HG03378 (cell line): Measurements from ENCODE around the gene INPP5B.
"Not testable (repeated sequence)": the region's sequence is repeated elsewhere in the genome, so short reads cannot be mapped to it uniquely, and the experiment has no call there.

ENCODE experiments used
- ATAC-seq: cut with Tn5 transposase; IDR thresholded peaks from one replicate; pipeline ENCODE4 v1.9.1; 2021; ENCODE audit warnings: mild to moderate bottlenecking, moderate library complexity; ENCODE audit not compliant: unreplicated experiment

INPP5B gene

GRCh38 chr1:37946703-37947360, at the start of gene INPP5B:
Gene INPP5B, minus strand, starts transcription at chr1:37947053. Its CDS starts 745 bp downstream, at chr1:37946308.
- peak; percentile 65 for ATAC-seq

GRCh38 chr1:37995751-37996345, 49.0 kb upstream of the INPP5B start:
- ATAC-seq, result no peak

GRCh38 chr1:37994886-37995566, 48.2 kb upstream of the INPP5B start:
- no peak for ATAC-seq

- ATAC-seq, result no peak
Measured at GRCh38 chr1:37989361-37989930, 42.6 kb upstream of the INPP5B start.

- ATAC-seq, result no peak
Measured at GRCh38 chr1:37987679-37988078, 40.8 kb upstream of the INPP5B start.

- ATAC-seq, result no peak
Measured at GRCh38 chr1:37983546-37983945, 36.7 kb upstream of the INPP5B start.

GRCh38 chr1:37978541-37978940, 31.7 kb upstream of the INPP5B start:
- no peak for ATAC-seq

- ATAC-seq, result not testable (repeated sequence)
Measured at GRCh38 chr1:37975083-37975482, 28.2 kb upstream of the INPP5B start.

- no peak for ATAC-seq
Measured at GRCh38 chr1:37974567-37974966, 27.7 kb upstream of the INPP5B start.

GRCh38 chr1:37973684-37974083, 26.8 kb upstream of the INPP5B start:
- not testable (repeated sequence) for ATAC-seq

GRCh38 chr1:37965301-37965700, 18.4 kb upstream of the INPP5B start:
- ATAC-seq, result no peak

GRCh38 chr1:37964106-37964505, 17.3 kb upstream of the INPP5B start:
- ATAC-seq, result not testable (repeated sequence)

- no peak for ATAC-seq
Measured at GRCh38 chr1:37958690-37959089, 11.8 kb upstream of the INPP5B start.

- no peak for ATAC-seq
Measured at GRCh38 chr1:37955685-37956084, 8.8 kb upstream of the INPP5B start.

- no peak for ATAC-seq
Measured at GRCh38 chr1:37954316-37954971, 7.6 kb upstream of the INPP5B start.

GRCh38 chr1:37952738-37953137, 5.9 kb upstream of the INPP5B start:
- no peak for ATAC-seq

- no peak for ATAC-seq
Measured at GRCh38 chr1:37951783-37952624, 5.2 kb upstream of the INPP5B start.

GRCh38 chr1:37951041-37951782, 4.4 kb upstream of the INPP5B start:
- ATAC-seq, result no peak

GRCh38 chr1:37949524-37950152, 2.8 kb upstream of the INPP5B start:
- no peak for ATAC-seq
